ENCODE results near the gene ZFHX3. TPM values are rescaled to one million over a fixed set of nuclear protein-coding genes. Genes with fewer than 3 reads are reported as not detected.

The ZFHX3 gene
- total RNA-seq, 1 experiment from 2014 or later: 13.6 TPM

DNA sequence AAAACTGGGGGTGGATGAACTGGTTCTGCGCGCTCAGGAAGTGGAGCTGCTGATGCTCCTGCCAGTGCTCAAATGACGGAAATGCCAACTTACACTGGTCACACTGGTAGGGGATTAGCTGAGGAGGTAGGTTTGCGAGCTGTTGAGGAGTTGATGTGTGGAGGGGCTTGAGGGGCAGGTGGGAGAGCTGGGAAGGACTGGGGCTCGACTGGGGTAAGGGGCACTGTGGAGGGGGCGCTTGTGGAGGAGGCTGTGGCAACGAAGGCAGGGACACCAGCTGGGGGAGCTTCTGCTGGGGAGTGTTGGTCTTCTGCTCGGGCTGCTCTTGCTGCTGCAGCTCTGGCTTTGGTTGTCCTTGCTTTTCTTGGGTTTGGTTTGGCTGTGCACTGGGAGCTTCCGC lies 252.9 kb downstream of the ZFHX3 start:
- intact Hi-C loops (cut with micrococcal nuclease; ENCODE audit: unreplicated experiment): no loop called here
- no peak for TF ChIP-seq CTCF (IDR thresholded peaks at IDR 0.05; ENCODE audit: unreplicated experiment)
- CTCF ChIA-PET: no interaction called here
- Mint-ChIP-seq H3K4me3 (ENCODE audit: low read depth, unreplicated experiment) (no peak overlapping the region), H3K27me3 (ENCODE audit: unreplicated experiment) (no peaks in the 10 kb centered on the region), H3K27ac (ENCODE audit: unreplicated experiment) (no peak overlapping the region), H3K36me3 (ENCODE audit: insufficient read depth, unreplicated experiment) (peaks cover 8% of the 10 kb centered on the region), H3K4me1 (ENCODE audit: low read depth, unreplicated experiment) (no peaks in the 10 kb centered on the region), H3K9me3 (ENCODE audit: low read depth, unreplicated experiment) (peaks cover 2% of the 10 kb centered on the region)
- no peak for DNase-seq
- no TSS peak for BruUV-seq (replicated peaks)

DNA sequence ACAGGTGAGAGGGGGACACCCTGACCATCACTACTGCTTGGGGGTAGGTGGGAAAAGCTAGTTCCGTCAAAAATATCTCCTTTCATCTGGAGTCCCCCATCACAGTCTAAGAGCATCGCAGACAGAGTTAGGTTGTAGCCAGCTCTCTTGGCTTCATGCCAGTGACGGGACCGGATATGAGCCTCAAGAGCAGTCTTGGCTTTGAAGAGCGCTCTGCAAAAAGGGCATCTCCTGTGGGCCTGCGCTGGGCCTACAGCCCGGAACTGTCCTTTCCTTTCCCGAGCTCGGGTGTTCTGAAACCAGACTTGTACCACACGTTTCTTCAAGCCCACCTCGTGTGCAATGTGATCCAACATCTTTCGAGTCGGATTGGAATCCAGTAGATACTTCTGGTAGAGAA lies 253.6 kb downstream of the ZFHX3 start:
- no TSS peak for BruUV-seq (replicated peaks)
- Mint-ChIP-seq H3K27ac (ENCODE audit: unreplicated experiment) (no peak overlapping the region), H3K27me3 (ENCODE audit: unreplicated experiment) (no peaks in the 10 kb centered on the region), H3K36me3 (ENCODE audit: insufficient read depth, unreplicated experiment) (peaks cover 8% of the 10 kb centered on the region), H3K4me3 (ENCODE audit: low read depth, unreplicated experiment) (no peak overlapping the region), H3K4me1 (ENCODE audit: low read depth, unreplicated experiment) (no peaks in the 10 kb centered on the region), H3K9me3 (ENCODE audit: low read depth, unreplicated experiment) (peaks cover 2% of the 10 kb centered on the region)
- CTCF ChIA-PET: no interaction called here
- intact Hi-C loops (cut with micrococcal nuclease; ENCODE audit: unreplicated experiment): no loop called here
- TF ChIP-seq CTCF (IDR thresholded peaks at IDR 0.05; ENCODE audit: unreplicated experiment): no peak
- DNase-seq: no peak

DNA sequence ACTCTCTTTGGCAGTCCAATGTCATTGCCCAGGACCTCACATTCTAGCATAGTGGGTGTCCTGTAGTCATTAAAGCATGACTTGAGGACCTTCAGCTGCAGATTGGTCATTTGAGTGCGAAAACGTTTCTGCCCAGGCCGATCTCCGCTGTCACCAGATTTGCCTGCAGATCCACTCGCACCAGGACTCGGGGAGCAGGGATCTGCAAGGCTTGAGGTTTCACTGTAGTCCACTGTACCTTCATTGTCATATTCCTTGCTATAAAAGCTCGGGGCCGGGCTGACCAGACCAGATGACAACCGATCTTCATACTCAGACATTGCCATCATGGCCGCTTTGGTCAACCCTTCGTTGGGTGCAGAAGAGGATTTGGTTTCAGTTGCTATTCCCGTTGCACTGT lies 254.2 kb downstream of the ZFHX3 start:
- H3K4me3 Mint-ChIP-seq (ENCODE audit: low read depth, unreplicated experiment): no peak overlapping the region
- H3K27me3 Mint-ChIP-seq (ENCODE audit: unreplicated experiment): no peaks in the 10 kb centered on the region

GRCh38 chr16:72793017-72793416 lies 254.9 kb downstream of the ZFHX3 start:
- Mint-ChIP-seq H3K27me3 (ENCODE audit: unreplicated experiment) (no peaks in the 10 kb centered on the region), H3K27ac (ENCODE audit: unreplicated experiment) (no peak overlapping the region), H3K4me1 (ENCODE audit: low read depth, unreplicated experiment) (no peaks in the 10 kb centered on the region), H3K4me3 (ENCODE audit: low read depth, unreplicated experiment) (no peak overlapping the region), H3K36me3 (ENCODE audit: insufficient read depth, unreplicated experiment) (peaks cover 11% of the 10 kb centered on the region), H3K9me3 (ENCODE audit: low read depth, unreplicated experiment) (peaks cover 2% of the 10 kb centered on the region)
- no peak for TF ChIP-seq CTCF (IDR thresholded peaks at IDR 0.05; ENCODE audit: unreplicated experiment)
- no TSS peak for BruUV-seq (replicated peaks)
- intact Hi-C loops (cut with micrococcal nuclease; ENCODE audit: unreplicated experiment): no loop called here
- CTCF ChIA-PET: no interaction called here
- DNase-seq: no peak

More for the DNA sequence above, 254.2 kb downstream of the ZFHX3 start:
- DNase-seq: no peak
- Mint-ChIP-seq H3K4me1 (ENCODE audit: low read depth, unreplicated experiment) (no peaks in the 10 kb centered on the region), H3K36me3 (ENCODE audit: insufficient read depth, unreplicated experiment) (peaks cover 8% of the 10 kb centered on the region), H3K9me3 (ENCODE audit: low read depth, unreplicated experiment) (peaks cover 2% of the 10 kb centered on the region), H3K27ac (ENCODE audit: unreplicated experiment) (no peak overlapping the region)
- TF ChIP-seq CTCF (IDR thresholded peaks at IDR 0.05; ENCODE audit: unreplicated experiment): no peak
- intact Hi-C loops (cut with micrococcal nuclease; ENCODE audit: unreplicated experiment): no loop called here
- no TSS peak for BruUV-seq (replicated peaks)
- CTCF ChIA-PET: no interaction called here

GRCh38 chr16:72791786-72792185 lies 256.1 kb downstream of the ZFHX3 start:
- intact Hi-C loops (cut with micrococcal nuclease; ENCODE audit: unreplicated experiment): no loop called here
- no TSS peak for BruUV-seq (replicated peaks)
- CTCF ChIA-PET: no interaction called here
- Mint-ChIP-seq H3K9me3 (ENCODE audit: low read depth, unreplicated experiment) (peaks cover 2% of the 10 kb centered on the region), H3K4me1 (ENCODE audit: low read depth, unreplicated experiment) (no peaks in the 10 kb centered on the region), H3K4me3 (ENCODE audit: low read depth, unreplicated experiment) (no peak overlapping the region), H3K36me3 (ENCODE audit: insufficient read depth, unreplicated experiment) (peaks cover 11% of the 10 kb centered on the region), H3K27ac (ENCODE audit: unreplicated experiment) (no peak overlapping the region), H3K27me3 (ENCODE audit: unreplicated experiment) (no peaks in the 10 kb centered on the region)
- no peak for TF ChIP-seq CTCF (IDR thresholded peaks at IDR 0.05; ENCODE audit: unreplicated experiment)
- no peak for DNase-seq
